Caco-2 (cell line): ENCODE measurements around the gene CUL4A. TPM values are rescaled to one million over a fixed set of nuclear protein-coding genes. Genes with fewer than 3 reads are reported as not detected.
A peak's percentile ranks its signal among the peaks of the same experiment; 100 is the strongest.

Experiments
- BruUV-seq: library from RNA; stranded (reverse); fragments of 400-500 nt; replicated peaks from 2 replicates; lab custom pipeline; 2021; lab: Mats Ljungman, UMichigan
- CTCF ChIA-PET: fragments of 300-600 bp; sonication (Branson Sonifier 250); formaldehyde crosslinking; loops from one replicate; lab custom pipeline; 2022; ENCODE audit warnings: antibody characterized with exemption; lab: Charles Lee
- POLR2A ChIA-PET: fragments of 300-600 bp; sonication (Branson Sonifier 250); formaldehyde crosslinking; loops from one replicate; lab custom pipeline; 2022; ENCODE audit warnings: antibody characterized with exemption; lab: Charles Lee
- DNase-seq, 2 experiments: peaks; one replicate each; pipeline versions ENCODE4 v3.0.0 to v3.0.0-alpha.2; 2020 to 2022
- H3K27me3 ChIP-seq: replicated peaks from 2 replicates; pipeline ENCODE4 v1.6.0; 2011; ENCODE audit warnings: low read length; ENCODE audit not compliant: control insufficient read depth, insufficient read depth
- H3K36me3 ChIP-seq: 2 replicates; pipeline ENCODE4 v1.5.1; 2011; ENCODE audit warnings: low read length; ENCODE audit not compliant: control insufficient read depth, insufficient read depth
- H3K4me1 ChIP-seq: fragments of 250-450 bp; sonication (Bioruptor Pico); 2 replicates; pipeline ENCODE4 v1.5.1; 2020; ENCODE audit warnings: mild to moderate bottlenecking
- H3K4me3 ChIP-seq: 2 replicates; pipeline ENCODE4 v1.5.1; 2011; ENCODE audit warnings: low read depth, mild to moderate bottlenecking, control low read depth, low read length
- H3K9me3 ChIP-seq: fragments of 250-450 bp; sonication (Bioruptor Pico); 2 replicates; pipeline ENCODE4 v1.5.1; 2020; ENCODE audit warnings: mild to moderate bottlenecking, moderate library complexity
- H3K27ac Mint-ChIP-seq: one replicate; pipeline ENCODE4 v1.8.0; 2022; ENCODE audit warnings: mixed read lengths; ENCODE audit not compliant: unreplicated experiment
- H3K27me3 Mint-ChIP-seq: one replicate; pipeline ENCODE4 v1.8.0; 2022; ENCODE audit warnings: mixed read lengths; ENCODE audit not compliant: insufficient read depth, unreplicated experiment
- H3K36me3 Mint-ChIP-seq: one replicate; pipeline ENCODE4 v1.8.0; 2022; ENCODE audit warnings: mild to moderate bottlenecking, mixed read lengths; ENCODE audit not compliant: insufficient read depth, unreplicated experiment
- H3K4me1 Mint-ChIP-seq: one replicate; pipeline ENCODE4 v1.8.0; 2022; ENCODE audit warnings: low read depth, mixed read lengths; ENCODE audit not compliant: unreplicated experiment
- H3K4me3 Mint-ChIP-seq: one replicate; pipeline ENCODE4 v1.8.0; 2022; ENCODE audit warnings: mild to moderate bottlenecking, moderate library complexity, mixed read lengths; ENCODE audit not compliant: unreplicated experiment
- H3K9me3 Mint-ChIP-seq: one replicate; pipeline ENCODE4 v1.8.0; 2022; ENCODE audit warnings: mixed read lengths; ENCODE audit not compliant: unreplicated experiment
- intact Hi-C: fragments of 100-400 bp; cut with micrococcal nuclease; formaldehyde crosslinking; loops from one replicate; pipeline ENCODE4 v1.10.0; 2022; ENCODE audit not compliant: unreplicated experiment
- total RNA-seq: library from RNA; stranded (reverse); gene quantifications from 2 replicates; pipeline ENCODE4 v1.2.3, GENCODE V29; 2022
- TF ChIP-seq, protein P1 (sequence below), 2 experiments: fragments of 200-600 bp in 1 of 2; IDR thresholded peaks; 1 replicate in 1 of 2; 2 replicates in 1 of 2; pipeline versions ENCODE4 v1.5.1 to v1.8.0; 2011 to 2022; ENCODE audit warnings: antibody characterized with exemption in 1 of 2, control low read depth in 1 of 2, inconsistent platforms in 1 of 2, low read depth in 1 of 2, low read length in 1 of 2, mild to moderate bottlenecking in 1 of 2, moderate library complexity in 1 of 2; ENCODE audit not compliant: insufficient read depth in 1 of 2, severe bottlenecking in 1 of 2, unreplicated experiment in 1 of 2

CUL4A gene
- total RNA-seq, 1 experiment from 2014 or later = 125 TPM

DNA sequence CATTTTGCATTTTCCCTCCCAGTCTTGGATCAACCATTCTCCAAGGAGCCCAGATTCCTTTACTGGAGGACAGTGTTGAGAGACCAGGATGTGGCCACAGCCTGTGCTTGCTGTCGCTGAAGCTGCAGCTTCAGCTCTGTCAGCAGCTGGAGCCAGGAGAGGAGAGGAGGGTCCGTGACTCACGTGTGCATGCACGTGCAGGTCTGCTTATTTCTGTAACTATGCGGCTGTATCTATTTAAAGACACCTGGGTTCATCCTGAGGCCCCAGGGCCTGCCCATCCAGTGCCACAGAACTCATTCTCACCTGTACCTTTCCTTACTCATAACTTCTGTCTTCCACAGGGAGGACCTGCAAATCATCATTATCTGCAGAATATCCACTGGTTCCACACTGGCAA is 79.5 kb downstream of the CUL4A start:
- BruUV-seq = no TSS peak
- Mint-ChIP-seq H3K27ac (no peak overlapping the region), H3K4me1 (peaks cover 9% of the 10 kb centered on the region), H3K9me3 (no peaks in the 10 kb centered on the region), H3K4me3 (no peak overlapping the region), H3K36me3 (peaks cover 8% of the 10 kb centered on the region), H3K27me3 (peaks cover 2% of the 10 kb centered on the region)
- DNase-seq = no peak
- Histone ChIP-seq H3K36me3 (no peaks in the 10 kb centered on the region), H3K27me3 (no peaks in the 10 kb centered on the region), H3K4me3 (no peak overlapping the region), H3K4me1 (no peaks in the 10 kb centered on the region; the same call in 1 of the 2 replicates), H3K9me3 (no peaks in the 10 kb centered on the region; the same call in 1 of the 2 replicates)
- TF ChIP-seq, protein P1, sequence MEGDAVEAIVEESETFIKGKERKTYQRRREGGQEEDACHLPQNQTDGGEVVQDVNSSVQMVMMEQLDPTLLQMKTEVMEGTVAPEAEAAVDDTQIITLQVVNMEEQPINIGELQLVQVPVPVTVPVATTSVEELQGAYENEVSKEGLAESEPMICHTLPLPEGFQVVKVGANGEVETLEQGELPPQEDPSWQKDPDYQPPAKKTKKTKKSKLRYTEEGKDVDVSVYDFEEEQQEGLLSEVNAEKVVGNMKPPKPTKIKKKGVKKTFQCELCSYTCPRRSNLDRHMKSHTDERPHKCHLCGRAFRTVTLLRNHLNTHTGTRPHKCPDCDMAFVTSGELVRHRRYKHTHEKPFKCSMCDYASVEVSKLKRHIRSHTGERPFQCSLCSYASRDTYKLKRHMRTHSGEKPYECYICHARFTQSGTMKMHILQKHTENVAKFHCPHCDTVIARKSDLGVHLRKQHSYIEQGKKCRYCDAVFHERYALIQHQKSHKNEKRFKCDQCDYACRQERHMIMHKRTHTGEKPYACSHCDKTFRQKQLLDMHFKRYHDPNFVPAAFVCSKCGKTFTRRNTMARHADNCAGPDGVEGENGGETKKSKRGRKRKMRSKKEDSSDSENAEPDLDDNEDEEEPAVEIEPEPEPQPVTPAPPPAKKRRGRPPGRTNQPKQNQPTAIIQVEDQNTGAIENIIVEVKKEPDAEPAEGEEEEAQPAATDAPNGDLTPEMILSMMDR (IDR thresholded peaks at IDR 0.05; ENCODE audit: insufficient read depth in 1 of 2, low read depth in 1 of 2, low read length in 1 of 2, severe bottlenecking in 1 of 2, unreplicated experiment in 1 of 2) = no peak
- ChIA-PET POLR2A (no interaction called here), CTCF (no interaction called here)
- intact Hi-C loops = no loop called here

DNA sequence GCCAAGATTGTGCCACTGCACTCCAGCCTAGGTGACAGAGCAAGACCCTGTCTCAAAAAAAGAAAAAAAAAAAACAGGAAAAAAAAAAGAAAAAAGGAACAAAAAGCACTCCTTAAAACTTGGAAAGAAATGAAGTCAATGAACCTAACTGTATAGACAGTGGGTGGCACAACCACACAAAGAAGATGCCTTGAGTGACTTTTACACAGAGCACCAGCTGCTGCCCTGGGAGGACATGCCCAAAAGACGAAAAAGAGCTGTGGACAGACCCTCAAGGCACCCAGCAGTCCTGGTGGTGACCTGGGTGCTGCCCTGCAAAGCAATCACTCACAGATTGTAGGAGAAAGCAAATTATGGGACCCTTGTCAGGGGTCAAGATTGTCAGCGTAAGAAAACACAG is 81.7 kb downstream of the CUL4A start:
- Histone ChIP-seq H3K4me1 (peaks cover 2% of the 10 kb centered on the region; the same call in 1 of the 2 replicates), H3K27me3 (no peaks in the 10 kb centered on the region), H3K36me3 (no peaks in the 10 kb centered on the region), H3K4me3 (no peak overlapping the region), H3K9me3 (no peaks in the 10 kb centered on the region; the same call in 1 of the 2 replicates)
- TF ChIP-seq, protein P1 (IDR thresholded peaks at IDR 0.05; ENCODE audit: insufficient read depth in 1 of 2, low read depth in 1 of 2, low read length in 1 of 2, severe bottlenecking in 1 of 2, unreplicated experiment in 1 of 2) = no peak
- Mint-ChIP-seq H3K4me3 (peak overlapping the region; percentile 87), H3K27ac (no peak overlapping the region), H3K4me1 (peaks cover 9% of the 10 kb centered on the region), H3K27me3 (peaks cover 2% of the 10 kb centered on the region), H3K9me3 (no peaks in the 10 kb centered on the region), H3K36me3 (peaks cover 8% of the 10 kb centered on the region)
- BruUV-seq = no TSS peak
- intact Hi-C loops = no loop called here
- ChIA-PET POLR2A (no interaction called here), CTCF (no interaction called here)
- DNase-seq = no peak

DNA sequence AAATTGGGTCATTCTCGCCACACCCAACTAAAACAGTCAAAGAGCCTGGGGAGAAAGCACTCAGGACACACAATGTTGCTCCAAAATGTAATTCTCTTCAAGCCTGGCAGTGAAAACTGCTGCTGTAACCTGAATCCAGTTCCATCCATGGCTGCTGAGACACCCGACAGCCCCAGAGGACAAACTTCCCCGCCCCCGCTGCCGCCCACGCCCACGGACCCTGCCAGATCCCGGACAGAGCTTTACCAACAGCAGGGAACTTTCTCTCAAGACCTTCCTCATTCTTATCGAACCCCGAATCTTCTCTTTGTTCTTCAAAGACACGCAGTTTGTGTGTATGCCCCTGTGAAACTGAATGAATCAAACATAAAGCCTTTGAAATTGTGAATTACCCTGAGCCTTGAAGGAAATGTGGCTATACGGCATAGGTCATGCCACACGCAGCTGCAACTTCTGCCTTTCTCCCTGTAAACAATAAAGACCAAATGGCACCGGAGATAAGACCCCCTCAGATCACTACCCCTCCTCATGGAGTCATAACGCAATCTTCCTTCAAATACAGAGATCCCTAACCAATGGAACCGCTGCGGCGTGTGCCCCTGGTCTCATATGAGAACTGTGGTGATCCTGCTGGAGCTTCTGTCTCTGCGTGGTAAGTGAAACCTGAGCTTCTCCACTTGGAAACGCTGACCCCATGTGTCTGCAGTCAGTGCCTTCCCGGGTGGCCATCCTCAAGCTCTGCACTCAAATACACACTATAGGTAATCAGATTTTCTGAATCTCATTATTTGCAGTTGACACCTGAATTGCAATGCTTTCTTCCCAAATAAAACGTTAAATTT is 82.8 kb downstream of the CUL4A start:
- H3K4me3 Mint-ChIP-seq = peak overlapping the region; percentile 87
- peaks cover 17% of the 10 kb centered on the region for H3K36me3 Mint-ChIP-seq
- peaks cover 16% of the 10 kb centered on the region for H3K4me1 Mint-ChIP-seq
- POLR2A ChIA-PET = interaction anchor here (0.7 kb wide), 1 partner anchor 10 kb away, joined by 5 read pairs; no protein-coding TSS in a partner anchor
- TF ChIP-seq, protein P1 (IDR thresholded peaks at IDR 0.05; ENCODE audit: insufficient read depth in 1 of 2, low read depth in 1 of 2, low read length in 1 of 2, severe bottlenecking in 1 of 2, unreplicated experiment in 1 of 2) = no peak
- no peaks in the 10 kb centered on the region for H3K27me3 ChIP-seq
- intact Hi-C loops = loop anchor here (1.0 kb wide), 1 partner anchor 17 kb away; no protein-coding TSS in a partner anchor
- H3K9me3 ChIP-seq = no peaks in the 10 kb centered on the region; the same call in 1 of the 2 replicates
- H3K27me3 Mint-ChIP-seq = peaks cover 2% of the 10 kb centered on the region
- H3K4me3 ChIP-seq = peak overlapping the region; percentile 41
- H3K36me3 ChIP-seq = no peaks in the 10 kb centered on the region
- H3K27ac Mint-ChIP-seq = peak overlapping the region; percentile 60
- CTCF ChIA-PET = interaction anchor here (0.5 to 1.2 kb wide), 4 partner anchors 46 to 83 kb away, joined by 4 to 5 read pairs (median 4); partner anchors contain the start of gene GRTP1
- no TSS peak for BruUV-seq
- DNase-seq = peak; percentile 57 to 64
- peaks cover 3% of the 10 kb centered on the region; the same call in 1 of the 2 replicates for H3K4me1 ChIP-seq
- H3K9me3 Mint-ChIP-seq = no peaks in the 10 kb centered on the region
